ENCODE data around the gene SLC48A1.

The SLC48A1 gene

DNA sequence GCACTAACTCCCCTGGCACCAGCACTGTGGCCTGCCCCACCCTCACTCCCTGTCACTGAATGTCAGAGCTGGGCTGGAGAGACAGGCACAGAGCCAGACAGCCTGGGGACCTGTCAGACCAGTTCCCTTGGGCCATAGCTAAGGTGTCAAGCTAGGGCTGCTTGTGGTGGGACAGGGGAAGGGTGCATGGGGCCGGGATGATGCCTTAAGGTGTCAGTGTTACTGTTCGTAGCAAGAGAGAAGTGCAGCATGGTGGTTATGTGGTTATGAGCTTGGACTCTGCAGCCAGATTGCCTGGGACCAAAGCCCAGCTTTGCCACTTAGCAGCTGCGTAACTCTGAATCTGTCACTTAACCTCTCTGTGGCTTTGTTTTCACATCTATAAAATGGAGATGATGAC, 18.2 kb upstream of the SLC48A1 start:
- intact Hi-C loops (cut with DNase I; ENCODE audit: low total_unique reads), result loop anchor here (5.0 kb wide), 1 partner anchor 38 kb away; no protein-coding TSS in a partner anchor
- Histone ChIP-seq H3K27me3 (no peaks in the 10 kb centered on the region), H3K4me3 (no peak overlapping the region), H3K36me3 (peaks cover 0 to 20% (median 0%) of the 10 kb centered on the region in 3 donors), H3K27ac (peak overlapping the region; percentile 62 to 79), H3K9me3 (no peaks in the 10 kb centered on the region), H3K4me1 (peaks cover 0 to 82% (median 77%) of the 10 kb centered on the region in 4 donors)
- no peak for TF ChIP-seq CTCF (IDR thresholded peaks at IDR 0.05)
- no peak for DNase-seq

DNA sequence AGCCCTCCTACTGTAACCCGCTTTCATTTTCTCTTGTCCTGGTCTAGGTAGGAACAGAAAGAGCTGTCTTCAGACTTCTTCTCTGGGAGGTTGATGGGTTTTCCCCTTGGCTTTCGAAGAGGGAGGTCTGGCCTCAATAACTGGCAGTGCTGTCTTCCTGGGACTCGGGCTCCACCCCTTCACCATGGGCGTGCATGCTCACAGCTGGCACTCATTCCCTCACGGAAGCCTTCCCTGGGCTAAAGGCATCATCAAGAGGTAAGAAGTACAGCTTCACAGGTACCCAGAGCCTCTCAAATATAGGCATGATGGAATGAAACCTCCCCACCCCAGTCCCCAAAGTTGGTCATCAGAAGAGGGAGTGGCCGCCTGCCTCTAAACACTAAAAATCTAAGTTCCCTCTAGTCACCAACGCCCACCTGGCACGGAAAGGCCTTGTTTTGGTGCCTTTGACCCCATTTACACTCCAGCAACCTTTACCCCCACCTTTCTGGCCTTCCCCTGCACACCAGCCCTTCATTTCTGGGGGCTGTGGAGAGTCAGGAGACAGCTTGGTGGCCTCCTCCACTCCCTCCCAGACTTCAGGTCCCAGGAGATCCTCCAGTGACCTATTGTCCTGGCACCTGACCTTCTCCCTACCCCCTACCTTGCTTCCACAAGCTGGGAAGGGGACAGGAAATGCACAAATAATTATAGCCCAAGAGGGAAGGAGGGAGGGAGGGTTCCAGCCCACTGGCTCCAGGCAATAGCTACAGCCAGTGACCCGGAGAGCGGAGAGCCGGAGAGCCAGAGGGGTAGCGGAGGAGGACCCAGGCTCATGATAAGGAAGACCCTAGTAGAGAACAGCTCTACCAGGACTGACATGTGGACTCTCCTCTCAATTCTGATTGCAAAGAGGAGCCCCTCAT, 17.1 kb upstream of the SLC48A1 start:
- Histone ChIP-seq H3K27ac (peak overlapping the region; percentile 14 to 79), H3K4me1 (peaks cover 0 to 83% (median 77%) of the 10 kb centered on the region in 4 donors), H3K4me3 (peak overlapping the region; percentile 18 to 58), H3K36me3 (peaks cover 0 to 10% (median 0%) of the 10 kb centered on the region in 3 donors), H3K27me3 (no peaks in the 10 kb centered on the region), H3K9me3 (no peaks in the 10 kb centered on the region)
- DNase-seq, result no peak
- TF ChIP-seq CTCF (IDR thresholded peaks at IDR 0.05), result no peak
- intact Hi-C loops (cut with DNase I; ENCODE audit: low total_unique reads), result no loop called here

- intact Hi-C loops (cut with DNase I; ENCODE audit: low total_unique reads), result no loop called here
- H3K27ac ChIP-seq, result peak overlapping the region; percentile 77 to 83
- no peak for TF ChIP-seq CTCF (IDR thresholded peaks at IDR 0.05)
- no peak for DNase-seq
- peaks cover 0 to 71% (median 65%) of the 10 kb centered on the region in 4 donors for H3K4me1 ChIP-seq
- no peaks in the 10 kb centered on the region for H3K27me3 ChIP-seq
- H3K4me3 ChIP-seq, result peak overlapping the region; percentile 58 to 79
- no peaks in the 10 kb centered on the region for H3K9me3 ChIP-seq
- no peaks in the 10 kb centered on the region for H3K36me3 ChIP-seq
Measured at GRCh38 chr12:47757364-47757839, 15.6 kb upstream of the SLC48A1 start.

DNA sequence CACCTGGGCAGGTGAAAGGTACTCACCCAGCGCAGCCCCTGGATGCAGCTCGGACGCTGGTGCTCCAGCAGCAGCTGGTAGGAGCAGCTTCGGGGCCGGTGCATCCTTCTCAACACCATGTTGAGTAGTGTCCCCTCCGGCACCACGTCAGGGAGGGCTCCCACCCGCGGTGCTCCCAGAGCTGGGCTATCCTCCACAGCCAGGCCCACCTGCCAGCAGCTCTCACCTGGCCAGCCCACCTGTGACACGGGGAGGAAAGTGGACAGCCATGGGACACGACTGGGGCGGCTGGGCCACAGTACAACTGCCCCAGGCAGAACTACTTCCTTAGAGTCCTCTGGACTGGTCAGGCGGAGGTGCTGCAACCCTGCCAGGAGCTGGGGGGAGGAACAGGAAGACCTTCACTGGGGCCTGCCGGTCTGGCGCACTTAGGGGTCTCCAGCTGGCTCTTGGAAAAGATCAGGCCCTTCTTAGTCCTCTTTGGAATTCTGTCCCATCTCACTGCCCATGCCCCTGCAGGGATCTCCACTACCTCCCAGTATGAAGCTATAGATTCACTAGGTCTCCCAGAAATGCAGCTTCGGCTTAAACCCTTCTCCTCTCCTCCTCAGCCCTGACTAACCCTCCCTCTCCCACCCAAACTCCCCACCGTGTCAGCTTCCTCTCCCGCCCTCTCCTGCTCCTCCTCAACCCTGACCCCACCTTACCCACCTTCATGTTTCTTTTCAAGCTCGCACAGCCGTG, 15.0 kb upstream of the SLC48A1 start:
- Histone ChIP-seq H3K27ac (peak overlapping the region; percentile 77 to 83), H3K36me3 (no peaks in the 10 kb centered on the region), H3K4me1 (peaks cover 0 to 70% (median 59%) of the 10 kb centered on the region in 4 donors), H3K27me3 (no peaks in the 10 kb centered on the region), H3K9me3 (no peaks in the 10 kb centered on the region), H3K4me3 (peak overlapping the region; percentile 58 to 79)
- DNase-seq, result no peak
- no peak for TF ChIP-seq CTCF (IDR thresholded peaks at IDR 0.05)
- intact Hi-C loops (cut with DNase I; ENCODE audit: low total_unique reads), result no loop called here

DNA sequence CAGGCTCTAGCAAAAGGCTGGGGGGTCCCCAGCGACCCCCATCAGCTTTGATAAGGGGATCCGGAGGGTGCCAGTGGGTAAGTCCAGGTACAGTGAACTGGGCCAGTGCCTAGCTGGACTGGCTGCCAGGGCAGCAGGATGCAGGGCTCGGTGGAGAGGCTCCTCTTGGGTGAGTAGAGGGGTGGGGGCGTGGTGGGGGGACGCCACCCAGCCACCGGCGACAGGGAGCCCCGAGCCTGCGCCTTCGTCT, 14.5 kb upstream of the SLC48A1 start:
- Histone ChIP-seq H3K4me1 (peaks cover 0 to 70% (median 54%) of the 10 kb centered on the region in 4 donors), H3K27me3 (no peaks in the 10 kb centered on the region), H3K9me3 (no peaks in the 10 kb centered on the region), H3K36me3 (no peaks in the 10 kb centered on the region), H3K4me3 (peak overlapping the region; percentile 58 to 79), H3K27ac (peak overlapping the region; percentile 77 to 83)
- TF ChIP-seq CTCF (IDR thresholded peaks at IDR 0.05), result no peak
- DNase-seq, result no peak
- intact Hi-C loops (cut with DNase I; ENCODE audit: low total_unique reads), result no loop called here
